Neural progenitor cell (in vitro differentiated cells): Measurements from ENCODE around the gene MDM4.
"Not testable (repeated sequence)": the region's sequence is repeated elsewhere in the genome, so short reads cannot be mapped to it uniquely, and the experiment has no call there.

Experiments
- EZH2 ChIP-seq: fragments of 200-600 bp; sonication (generic); IDR thresholded peaks from 2 replicates; pipeline ENCODE4 v1.6.1; 2017; ENCODE audit warnings: antibody characterized with exemption, mild to moderate bottlenecking, moderate library complexity
- EZH2phosphoT487 ChIP-seq: fragments of 200-600 bp; sonication (generic); IDR thresholded peaks from 2 replicates; pipeline ENCODE4 v1.6.1; 2017; ENCODE audit warnings: antibody characterized with exemption
- TF ChIP-seq, protein P1 (sequence below): fragments of 200-600 bp; sonication (generic); IDR thresholded peaks from 2 replicates; pipeline ENCODE4 v1.5.1; 2017; ENCODE audit warnings: antibody characterized with exemption, mild to moderate bottlenecking

DNA sequence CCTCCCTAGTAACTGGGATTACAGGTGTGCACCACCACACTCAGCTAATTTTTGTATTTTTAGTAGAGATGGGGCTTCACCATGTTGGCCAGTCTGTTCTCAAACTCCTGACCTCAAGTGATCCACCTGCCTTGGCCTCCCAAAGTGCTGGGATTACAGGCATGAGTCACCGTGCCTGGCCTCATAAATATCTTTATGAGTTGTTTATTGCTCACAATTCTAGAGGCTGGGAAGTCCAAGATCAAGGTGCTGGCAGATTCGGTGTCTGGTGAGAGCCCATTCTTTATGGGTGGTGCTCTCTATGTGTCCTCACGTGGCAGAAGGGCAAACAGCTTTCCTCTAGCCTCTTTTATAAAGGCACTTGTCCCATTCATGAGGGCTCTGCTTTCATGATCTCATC lies 53.8 kb downstream of the MDM4 start:
- TF ChIP-seq, protein P1, sequence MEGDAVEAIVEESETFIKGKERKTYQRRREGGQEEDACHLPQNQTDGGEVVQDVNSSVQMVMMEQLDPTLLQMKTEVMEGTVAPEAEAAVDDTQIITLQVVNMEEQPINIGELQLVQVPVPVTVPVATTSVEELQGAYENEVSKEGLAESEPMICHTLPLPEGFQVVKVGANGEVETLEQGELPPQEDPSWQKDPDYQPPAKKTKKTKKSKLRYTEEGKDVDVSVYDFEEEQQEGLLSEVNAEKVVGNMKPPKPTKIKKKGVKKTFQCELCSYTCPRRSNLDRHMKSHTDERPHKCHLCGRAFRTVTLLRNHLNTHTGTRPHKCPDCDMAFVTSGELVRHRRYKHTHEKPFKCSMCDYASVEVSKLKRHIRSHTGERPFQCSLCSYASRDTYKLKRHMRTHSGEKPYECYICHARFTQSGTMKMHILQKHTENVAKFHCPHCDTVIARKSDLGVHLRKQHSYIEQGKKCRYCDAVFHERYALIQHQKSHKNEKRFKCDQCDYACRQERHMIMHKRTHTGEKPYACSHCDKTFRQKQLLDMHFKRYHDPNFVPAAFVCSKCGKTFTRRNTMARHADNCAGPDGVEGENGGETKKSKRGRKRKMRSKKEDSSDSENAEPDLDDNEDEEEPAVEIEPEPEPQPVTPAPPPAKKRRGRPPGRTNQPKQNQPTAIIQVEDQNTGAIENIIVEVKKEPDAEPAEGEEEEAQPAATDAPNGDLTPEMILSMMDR = not testable (repeated sequence)
- not testable (repeated sequence) for TF ChIP-seq EZH2phosphoT487, EZH2
